GM18502 (cell line): ENCODE data around the gene NSDHL.

ENCODE experiments used
- ATAC-seq: cut with Tn5 transposase; IDR thresholded peaks from one replicate; pipeline ENCODE4 v1.9.1; 2021; ENCODE audit warnings: mild to moderate bottlenecking; ENCODE audit not compliant: unreplicated experiment, poor library complexity

Gene NSDHL

DNA sequence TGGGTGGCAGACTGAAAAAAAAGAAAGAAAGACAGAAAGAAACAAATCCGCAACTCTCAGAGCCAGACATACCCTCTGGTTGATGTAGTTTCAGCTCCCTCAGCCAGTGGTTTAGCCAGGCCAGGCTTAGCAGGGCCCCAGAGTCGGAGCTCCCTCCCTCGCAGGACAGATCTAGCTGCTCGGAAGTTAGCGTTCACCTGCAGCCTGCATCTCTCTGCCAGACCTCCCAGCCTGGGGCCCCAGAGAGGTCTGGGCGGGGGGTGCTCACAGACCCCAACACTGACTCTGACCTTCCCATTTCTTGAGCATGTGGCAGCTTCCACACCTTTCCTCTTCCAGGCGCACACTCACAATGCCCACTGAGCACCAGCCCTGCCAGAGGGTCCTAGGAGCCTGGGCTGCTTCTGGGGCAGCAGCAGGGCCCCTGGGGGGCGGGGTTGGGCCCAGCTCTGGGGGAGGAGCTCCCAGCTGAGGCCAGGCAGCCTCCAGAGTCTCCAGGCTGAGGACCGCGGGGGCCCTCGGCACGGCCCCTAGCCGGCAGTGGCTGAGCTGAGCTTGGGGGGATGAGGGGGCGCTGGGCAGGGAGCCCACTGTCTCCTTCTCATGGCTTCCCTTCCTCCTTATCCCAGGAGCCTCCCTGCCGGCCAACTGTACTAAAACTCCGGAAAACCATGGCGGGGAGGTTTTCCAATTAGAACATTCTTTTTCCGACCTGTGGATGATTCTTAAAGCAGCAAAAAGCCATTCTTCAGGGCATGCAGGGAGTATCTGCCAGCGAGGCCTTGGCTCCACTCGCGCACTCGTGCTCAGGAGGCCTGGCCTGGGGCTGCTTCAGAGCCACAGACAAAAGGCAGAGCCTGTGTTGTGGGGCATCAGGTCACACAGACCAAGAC lies 62.4 kb downstream of the NSDHL start:
- ATAC-seq: no peak

DNA sequence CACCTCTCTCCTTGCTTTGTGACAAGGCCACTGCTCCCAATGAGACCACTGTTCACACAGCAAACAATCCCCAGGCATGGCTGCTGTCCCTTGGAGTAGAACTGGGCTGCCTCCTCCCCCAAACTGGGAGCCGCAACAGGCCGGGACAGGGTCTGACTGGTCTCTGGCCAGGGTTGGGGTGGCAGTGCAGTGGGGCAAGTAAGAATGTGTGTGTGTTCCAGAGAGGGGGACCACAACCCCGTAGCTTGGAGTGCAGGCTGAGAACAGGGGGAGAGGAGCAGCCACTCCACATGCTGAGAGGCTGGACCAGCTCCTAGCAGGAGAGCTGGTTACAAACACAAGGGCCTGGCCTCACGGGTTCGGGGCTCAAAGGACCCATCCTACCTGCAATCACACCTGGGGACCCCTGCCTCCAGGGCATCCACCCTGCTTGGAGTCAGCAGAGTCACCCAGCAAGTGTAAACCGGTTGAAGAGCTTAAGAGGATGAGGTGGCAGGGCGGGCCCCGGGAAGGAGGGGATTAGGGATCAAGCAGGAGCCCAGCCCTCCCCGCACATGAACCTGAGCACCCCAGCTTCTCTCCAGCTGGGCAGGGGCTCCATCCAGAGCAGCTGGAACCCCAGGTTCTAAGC lies 63.2 kb downstream of the NSDHL start:
- ATAC-seq: no peak

DNA sequence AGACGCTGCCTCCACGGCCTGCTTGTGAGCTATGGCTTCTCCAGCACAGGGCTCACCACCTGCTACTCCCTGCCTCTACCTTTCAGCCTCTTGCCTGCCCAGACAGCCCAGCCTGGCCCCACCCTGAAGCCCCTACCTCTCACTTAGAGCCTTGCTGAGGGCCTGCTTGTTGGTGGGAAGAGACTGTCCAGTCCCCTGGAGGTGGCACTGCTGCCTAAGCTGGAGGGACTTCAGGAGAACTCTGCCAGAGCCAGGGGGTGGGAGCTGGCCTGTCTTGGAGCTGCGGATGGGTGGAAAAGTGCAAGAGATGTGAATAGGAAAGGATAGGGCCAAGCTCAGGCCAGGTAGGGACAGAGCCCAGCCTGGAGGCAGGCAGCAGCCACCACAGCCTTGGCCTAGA lies 64.3 kb downstream of the NSDHL start:
- ATAC-seq: no peak

DNA sequence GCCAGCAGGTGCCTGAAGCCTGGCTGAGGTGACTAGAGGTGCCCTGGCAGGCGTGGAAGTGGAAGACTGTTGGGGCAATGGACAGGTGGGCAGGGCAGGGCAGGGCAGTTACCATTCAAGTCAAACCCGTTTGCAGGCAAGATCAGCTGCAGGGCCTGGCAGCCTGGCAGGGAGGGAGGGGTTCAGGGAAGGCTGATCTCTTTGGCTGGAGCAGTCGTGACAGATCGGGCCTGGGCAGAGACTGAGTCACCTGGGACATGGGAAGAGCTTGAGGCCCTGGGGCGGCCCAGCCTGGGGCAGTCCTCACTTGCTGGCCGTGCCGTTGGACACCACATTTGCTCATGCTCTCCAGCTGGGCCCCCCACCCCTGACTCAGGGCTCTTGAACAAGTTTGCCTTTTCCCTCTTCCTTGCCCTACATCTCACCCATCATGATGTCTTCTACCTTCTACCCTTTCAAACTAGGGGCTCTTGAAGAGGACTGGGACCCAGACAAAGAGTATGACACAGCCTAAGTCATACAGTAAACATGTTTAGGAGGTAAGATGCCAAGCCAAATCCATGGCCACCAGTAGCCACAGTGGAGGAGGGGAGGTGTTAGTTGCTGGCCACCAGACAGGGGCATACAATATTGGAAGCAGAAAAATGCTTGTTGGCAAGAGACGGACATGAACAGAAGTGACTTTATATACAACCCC lies 65.0 kb downstream of the NSDHL start:
- no peak for ATAC-seq

DNA sequence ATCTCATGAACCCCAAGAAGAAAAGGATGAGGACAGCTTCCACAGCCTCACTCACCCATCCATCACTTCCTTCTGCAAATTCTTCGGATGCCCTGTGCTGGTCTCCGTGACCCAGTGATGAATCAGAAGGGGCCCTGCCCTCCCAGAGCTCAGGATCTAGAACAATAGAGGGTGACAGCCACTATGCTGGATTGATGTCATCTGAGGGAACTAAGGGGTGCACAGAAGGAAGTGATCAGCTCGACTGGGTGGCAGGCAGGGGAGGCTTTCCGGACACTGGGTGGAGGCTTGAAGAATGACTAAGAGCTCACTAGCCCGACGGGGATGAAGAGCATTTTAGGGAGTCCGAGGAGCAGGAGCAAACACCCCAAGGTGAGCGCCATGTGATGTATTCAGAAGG lies 65.6 kb downstream of the NSDHL start:
- no peak for ATAC-seq

DNA sequence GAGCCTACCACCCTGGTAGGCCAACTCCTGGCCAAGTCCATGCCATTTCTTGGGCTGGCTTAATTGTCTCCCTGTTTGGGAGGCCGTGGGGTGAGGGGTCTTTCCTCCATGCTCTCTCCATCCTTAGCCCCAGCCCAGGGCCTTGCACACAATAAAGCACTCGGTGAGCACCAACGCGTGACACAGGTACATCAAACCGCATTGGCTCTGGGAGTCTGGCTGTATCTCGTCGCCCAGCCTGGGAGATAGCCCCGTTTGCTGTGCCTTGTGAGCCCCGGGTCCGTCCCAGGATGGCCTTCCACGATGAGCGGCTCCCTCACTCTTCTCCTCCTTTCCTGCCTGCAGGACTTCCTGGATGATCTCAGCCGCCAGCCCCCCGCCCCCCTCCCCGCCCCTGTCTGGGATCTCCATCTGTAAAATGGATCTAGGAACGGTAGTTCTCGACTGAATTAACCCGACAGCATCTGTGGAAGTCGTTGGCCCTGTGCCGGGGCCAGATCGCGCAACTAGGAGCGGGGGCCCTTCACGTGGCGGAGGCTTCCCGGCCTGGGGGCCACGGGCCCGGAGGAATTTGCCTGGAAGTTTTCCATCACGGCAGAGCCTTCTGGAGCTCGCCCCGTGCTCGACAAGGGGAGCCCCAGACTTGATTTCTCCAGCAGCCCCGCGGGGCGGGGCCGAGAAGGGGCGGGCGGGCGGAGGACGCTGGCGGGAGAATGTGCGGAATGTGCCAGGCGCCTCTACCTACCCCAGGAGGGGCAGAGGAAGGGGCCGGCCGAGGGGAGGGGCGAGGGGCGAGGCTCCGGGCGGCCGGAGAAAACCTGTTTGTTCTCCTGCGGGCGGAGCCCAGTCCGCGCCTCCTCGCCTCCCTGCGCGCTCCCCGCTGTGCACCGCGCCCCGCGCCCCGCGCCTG lies 66.6 kb downstream of the NSDHL start, which contains the start of gene ZNF185:
Gene ZNF185, plus strand, starts transcription at position 846 of the 910 bp plus-strand sequence. CDS start 16,423 bp downstream, outside the sequence.
- no peak for ATAC-seq

DNA sequence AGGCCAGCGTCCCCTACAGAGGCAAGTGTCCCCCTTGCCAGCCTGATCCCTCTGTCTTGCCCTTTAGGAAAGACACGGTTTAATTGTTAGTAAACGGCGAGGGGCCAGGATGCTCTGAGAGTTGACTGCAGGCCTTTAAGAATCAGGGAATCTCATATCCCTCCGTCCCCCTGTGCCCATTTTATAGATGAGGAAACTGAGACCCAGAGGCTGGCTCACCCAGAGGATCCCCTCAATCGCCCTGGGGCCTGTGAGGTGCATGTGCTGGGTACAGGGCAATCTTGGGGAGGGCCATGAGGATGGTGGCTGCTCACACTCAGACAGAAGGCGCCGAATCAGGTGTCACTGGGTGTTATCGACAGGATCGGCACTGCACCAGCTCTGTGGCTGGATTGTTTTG lies 67.6 kb downstream of the NSDHL start:
- ATAC-seq: no peak

DNA sequence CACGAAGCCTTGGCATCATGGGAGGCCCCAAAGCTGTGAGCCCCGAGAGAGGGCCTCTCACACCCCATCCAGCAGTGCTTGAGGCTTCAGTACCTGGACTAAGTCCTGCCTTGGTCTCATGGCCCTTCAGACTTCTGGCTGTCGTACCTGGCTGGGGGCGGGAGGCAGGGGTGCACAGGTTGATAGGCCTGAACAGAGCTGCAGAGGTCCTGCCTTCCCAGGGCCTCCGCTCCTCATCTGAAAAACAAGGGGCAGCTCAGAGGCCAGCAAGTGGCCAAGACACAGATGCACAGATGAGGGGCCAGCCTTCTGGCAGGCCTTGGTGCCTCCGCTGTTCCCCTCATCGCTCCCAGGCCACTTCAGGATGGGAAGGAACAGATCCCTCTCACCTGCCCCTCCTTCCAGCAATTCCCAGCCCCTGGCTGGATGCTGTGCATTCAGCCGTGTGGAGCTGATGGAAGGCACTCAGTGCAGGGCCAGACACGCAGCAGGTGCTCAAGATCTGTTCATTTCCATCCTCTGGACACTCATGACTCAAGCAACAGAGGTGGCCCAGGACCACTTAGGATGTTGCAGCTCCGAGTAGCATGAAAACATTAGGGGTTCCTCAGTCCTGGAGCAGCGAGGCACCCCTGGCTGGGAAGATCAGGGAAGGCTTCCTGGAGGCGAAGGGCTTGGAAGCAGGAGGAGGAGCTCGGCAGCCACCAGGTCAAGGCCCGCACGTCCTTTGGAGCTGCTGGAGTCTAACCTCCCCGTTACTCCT lies 68.4 kb downstream of the NSDHL start:
- no peak for ATAC-seq

DNA sequence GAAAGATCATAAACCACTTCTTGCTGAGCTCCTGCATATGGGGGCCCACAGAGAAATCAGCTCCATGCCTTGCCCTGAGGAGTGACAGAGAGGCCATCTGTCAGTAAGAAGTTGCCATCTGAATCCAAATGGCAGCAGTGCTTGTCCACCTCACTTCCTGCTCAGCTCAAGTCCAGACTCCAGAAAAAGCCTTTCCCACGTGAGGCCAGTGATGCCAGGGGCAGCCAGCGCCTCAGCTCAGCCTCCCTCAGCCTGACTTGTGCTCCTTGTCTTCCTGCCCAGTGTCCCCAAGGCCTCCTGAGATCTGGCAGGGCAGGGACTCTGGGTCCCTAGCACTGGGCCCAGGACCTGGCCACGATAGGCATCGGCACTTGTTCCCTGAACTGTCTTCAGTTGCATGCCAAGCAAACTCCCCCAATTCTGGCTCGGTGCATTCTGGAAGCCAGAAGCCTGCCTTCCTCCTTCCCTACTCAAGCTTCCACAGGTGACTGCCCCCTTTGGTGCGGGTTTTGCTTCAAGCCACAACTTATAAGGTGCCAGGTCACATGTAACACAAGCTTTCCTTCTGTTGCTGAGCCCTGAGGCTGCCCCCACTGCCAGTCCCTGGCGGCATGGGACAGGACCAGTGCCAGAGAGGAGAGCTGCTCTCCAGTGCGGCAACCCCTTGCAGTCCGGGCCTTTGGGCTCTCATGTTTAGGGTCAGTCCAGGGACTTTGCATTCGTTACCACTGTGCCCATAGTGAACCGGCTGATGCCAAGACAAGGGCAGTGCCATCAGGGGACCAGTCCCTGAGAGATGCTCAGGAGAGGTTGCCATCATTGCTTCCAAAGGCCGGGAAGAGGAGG lies 69.2 kb downstream of the NSDHL start:
- ATAC-seq: no peak

DNA sequence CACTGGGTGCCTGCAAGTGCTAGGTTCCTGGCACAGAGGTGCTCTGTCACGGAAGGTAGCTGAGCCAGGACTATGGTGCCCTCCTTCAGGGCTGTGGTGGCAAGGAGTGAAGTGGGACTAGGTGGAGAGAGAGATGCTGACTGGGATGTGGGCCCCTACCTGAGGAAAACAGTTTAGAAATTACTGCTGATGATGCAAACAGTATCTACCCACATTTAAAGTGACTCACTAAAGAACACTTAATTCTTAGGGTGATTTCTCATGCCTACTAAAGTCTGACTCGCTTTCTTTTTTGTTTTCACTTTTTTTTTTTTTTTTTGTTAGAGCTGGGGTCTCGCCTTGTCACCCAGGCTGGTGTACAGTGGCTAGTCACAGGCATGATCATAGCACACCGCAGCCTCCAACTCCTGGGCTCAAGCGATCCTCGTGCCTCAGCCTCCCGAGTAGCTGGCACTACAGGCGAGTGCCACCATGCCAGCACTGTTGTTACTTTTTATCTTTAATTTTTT lies 70.1 kb downstream of the NSDHL start:
- ATAC-seq: no peak

DNA sequence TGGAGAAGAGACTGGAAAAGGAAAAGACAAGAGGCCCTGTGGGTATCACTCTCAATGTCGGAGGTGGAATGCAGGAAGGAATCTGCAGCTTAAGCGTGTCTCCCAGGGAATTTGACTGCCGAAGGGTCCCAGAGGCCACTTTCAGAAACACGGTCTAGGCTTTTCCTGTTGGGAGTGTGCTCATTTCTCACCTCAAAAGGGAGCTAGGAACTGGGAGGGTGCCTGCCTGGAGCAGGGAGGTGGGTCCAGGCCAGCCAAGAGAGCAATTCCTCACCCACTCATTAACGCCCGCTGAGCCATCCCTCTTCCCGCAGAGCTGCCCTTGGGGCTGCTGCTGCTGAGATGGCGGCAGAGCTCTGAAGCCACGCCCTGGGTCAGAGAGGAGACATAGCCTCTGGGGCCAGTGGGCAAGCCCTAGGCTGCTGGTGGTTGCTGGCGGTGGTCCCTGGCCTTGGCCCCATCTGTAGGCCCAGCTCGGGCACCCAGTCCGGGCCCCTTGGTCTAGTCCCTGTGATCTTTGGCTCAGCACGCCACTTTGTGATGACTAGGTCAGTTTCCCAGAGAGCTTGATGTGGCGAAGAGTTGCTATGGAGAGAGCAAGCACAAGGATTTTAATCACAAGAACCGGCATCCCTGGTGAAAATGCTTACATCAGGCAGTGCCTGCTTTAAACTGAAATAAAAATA lies 71.1 kb downstream of the NSDHL start:
- no peak for ATAC-seq

DNA sequence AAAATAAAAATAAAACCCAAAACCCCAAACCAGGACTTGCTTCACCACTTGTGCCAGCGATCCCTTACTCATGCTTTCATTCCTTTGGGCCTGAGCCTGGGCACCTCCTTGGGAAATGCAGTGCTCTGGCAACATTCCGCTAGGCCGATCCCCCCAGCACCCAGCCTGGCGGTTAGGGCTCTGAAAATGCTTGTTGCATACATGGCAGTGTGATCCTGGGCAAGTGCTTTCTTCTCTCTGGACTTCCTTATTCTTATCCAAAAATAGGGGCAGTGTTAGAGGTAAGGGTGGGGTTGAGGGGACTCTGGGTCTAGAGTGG lies 71.6 kb downstream of the NSDHL start:
- no peak for ATAC-seq

DNA sequence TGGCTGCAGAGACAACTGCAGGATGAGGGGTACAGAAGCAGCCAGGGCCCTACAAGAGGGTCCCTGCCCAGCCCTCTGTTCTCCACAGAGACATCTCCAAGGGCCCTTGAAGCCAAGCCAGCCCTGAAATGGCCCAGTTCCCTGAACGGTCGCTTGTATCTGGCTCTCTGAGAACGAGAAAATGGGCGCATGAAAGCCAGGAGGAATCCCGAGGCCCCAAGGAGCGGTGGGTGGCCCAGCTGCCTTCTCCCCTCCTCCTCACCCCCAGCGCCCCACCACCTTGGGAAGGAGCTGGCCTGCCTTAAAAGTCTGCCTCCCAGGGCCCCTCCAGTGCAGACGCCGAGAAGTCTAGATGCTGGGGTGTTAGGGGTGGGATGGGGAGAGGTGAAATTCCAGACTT lies 72.7 kb downstream of the NSDHL start:
- ATAC-seq: no peak

DNA sequence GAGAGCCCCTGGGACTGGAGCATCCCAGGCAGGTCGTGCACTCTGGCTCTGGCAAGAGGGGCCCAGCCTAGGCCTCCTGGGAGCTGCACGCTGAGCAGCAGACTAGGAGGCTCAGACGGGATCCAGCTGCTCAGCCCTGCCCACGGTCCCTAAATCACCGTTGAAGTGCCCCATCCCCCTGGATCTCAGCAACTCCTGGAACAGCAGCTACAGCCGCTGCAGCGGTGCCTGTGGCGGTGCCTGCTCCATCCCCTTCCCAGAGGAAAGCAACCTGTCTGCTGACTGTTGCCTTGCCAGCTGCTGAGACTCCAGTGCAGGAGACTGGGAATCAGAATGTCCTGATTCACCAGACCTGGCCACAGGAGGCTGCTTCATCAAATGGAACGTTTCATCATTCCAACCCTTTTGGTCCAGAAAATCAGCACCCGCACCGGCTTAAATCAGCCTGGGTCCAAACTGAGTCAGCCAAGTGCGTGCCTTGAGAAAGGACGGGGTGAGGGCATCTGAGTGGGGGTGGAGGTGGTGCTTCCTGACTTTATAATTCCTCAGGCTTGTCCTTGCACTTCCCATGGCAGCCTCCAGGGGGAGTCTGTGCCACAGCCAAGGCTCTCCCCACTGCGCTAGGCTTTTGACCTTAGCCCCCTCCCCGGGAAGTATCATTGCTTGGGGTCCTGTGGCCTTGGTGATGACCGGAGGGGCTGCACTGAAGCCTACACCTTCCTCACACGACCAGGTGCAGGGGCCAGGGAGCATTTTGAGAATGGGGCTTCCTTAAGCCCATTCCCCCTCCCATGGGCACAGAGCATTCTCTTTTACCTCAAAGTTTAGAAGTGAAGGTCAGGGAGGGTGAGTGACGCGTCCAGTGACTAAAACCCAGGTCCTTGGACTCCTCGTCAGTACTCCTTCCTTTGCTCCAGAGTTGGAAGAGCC lies 73.6 kb downstream of the NSDHL start:
- no peak for ATAC-seq

DNA sequence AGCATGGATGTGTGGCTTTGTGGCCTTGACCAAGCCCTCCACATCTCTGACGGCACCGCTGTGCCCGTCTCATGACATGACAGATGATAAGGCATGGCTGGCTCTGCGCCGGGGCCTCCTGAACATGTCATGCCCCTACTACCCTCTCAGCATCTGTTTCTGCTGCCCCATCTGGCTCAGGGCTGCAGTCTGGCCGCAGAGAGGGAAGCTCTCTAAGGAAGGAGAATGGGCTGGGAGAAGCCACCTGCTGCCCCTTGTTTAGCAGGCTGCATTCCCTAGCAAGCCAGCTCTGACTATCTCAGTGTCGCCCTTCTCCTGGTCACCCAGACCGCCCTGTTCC lies 74.2 kb downstream of the NSDHL start:
- ATAC-seq: no peak

DNA sequence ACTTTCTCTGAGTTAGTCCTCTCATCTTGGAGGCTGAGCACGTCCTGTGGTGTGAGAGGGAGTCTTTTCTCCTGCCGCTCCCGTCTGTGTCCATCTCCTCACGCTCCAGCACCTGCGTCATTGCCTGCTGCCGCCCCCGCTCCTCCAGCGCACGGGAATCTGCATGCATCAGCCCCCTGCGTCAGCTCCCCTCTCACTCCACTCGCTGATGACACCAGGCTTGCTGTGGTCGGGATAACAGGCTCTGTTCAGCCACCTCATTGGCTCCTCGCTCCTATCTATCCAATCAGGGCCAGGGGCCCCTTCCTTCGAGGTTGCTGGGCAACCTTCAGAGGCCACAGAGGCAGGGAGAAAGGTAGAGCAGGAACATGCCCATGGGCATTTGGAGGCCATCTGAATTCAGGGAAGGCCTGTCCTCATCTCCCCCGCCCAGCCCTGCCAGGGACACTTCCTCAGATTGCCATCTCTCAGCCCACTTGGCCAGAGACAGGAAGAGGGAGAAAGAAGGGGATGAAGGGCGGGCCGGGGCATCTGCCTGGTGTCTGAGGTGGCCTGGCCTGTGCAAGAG lies 76.3 kb downstream of the NSDHL start:
- no peak for ATAC-seq

DNA sequence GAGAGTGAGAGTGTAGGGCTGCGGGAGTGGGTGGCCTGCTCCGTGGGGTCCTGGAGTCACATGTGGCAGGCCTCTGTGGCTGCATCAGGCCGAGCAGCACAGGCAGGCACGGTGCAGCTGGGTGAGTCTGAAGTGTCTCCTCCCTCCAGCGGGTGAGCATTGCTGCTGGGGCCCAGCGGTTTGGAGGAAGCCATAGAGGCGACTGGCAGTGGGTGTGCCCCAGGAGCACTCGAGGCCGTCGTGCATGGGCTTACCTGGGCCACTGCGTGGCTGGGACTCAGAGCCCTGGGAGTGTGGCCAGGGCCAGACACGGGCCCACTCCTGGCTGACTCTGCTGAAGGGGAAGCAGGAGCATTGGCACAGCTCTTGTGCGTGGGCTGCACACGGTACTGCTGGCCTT lies 77.6 kb downstream of the NSDHL start:
- ATAC-seq: no peak
